Measurements from ENCODE around the gene APBB1.

GRCh38 chr11:6353367-6353987 lies 65.4 kb downstream of the APBB1 start:
- TF ChIP-seq MXI1 (conservative IDR thresholded peaks at IDR 0.05; ENCODE audit: poor library complexity, severe bottlenecking) (no peak), SMC3 (conservative IDR thresholded peaks at IDR 0.05; ENCODE audit: poor library complexity) (peak; percentile 96), POLR2AphosphoS5 (IDR thresholded peaks at IDR 0.05) (no peak), EZH2 (IDR thresholded peaks at IDR 0.05; ENCODE audit: borderline replicate concordance, insufficient read depth, low read length, poor library complexity, severe bottlenecking) (no peak)
- TF ChIP-seq, protein P1, sequence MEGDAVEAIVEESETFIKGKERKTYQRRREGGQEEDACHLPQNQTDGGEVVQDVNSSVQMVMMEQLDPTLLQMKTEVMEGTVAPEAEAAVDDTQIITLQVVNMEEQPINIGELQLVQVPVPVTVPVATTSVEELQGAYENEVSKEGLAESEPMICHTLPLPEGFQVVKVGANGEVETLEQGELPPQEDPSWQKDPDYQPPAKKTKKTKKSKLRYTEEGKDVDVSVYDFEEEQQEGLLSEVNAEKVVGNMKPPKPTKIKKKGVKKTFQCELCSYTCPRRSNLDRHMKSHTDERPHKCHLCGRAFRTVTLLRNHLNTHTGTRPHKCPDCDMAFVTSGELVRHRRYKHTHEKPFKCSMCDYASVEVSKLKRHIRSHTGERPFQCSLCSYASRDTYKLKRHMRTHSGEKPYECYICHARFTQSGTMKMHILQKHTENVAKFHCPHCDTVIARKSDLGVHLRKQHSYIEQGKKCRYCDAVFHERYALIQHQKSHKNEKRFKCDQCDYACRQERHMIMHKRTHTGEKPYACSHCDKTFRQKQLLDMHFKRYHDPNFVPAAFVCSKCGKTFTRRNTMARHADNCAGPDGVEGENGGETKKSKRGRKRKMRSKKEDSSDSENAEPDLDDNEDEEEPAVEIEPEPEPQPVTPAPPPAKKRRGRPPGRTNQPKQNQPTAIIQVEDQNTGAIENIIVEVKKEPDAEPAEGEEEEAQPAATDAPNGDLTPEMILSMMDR (IDR thresholded peaks at IDR 0.05; ENCODE audit: poor library complexity, severe bottlenecking), result peak; percentile 99

Data from neural cell (in vitro differentiated cells).